Midbrain (tissue), 1 donor: Measurements from ENCODE around the gene PRR12.
"Not testable (repeated sequence)": the region's sequence is repeated elsewhere in the genome, so short reads cannot be mapped to it uniquely, and the experiment has no call there.

ENCODE experiments used
- DNase-seq: peaks from one replicate; lab custom pipeline; 2025; lab: John Stamatoyannopoulos, UW

Gene PRR12

DNA sequence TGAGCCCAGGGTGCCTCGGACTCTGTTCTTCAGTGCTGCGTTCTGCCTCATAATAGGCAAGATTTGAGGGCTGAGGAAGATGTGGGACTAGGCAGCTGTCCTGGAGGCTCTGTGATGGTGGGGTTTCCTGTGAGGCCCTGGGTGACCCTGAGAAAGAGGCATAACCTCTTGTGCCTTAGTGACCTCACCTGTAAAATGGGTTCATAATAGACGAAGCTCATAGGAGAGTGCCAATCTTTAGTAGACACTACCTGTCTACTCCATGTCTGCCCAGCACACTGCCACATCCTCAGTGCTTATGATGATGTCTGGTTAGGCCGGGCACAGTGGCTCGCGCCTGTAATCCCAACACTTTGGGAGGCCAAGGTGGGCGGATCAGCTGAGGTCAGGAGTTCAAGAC lies 25.6 kb downstream of the PRR12 start:
- DNase-seq, result no peak

DNA sequence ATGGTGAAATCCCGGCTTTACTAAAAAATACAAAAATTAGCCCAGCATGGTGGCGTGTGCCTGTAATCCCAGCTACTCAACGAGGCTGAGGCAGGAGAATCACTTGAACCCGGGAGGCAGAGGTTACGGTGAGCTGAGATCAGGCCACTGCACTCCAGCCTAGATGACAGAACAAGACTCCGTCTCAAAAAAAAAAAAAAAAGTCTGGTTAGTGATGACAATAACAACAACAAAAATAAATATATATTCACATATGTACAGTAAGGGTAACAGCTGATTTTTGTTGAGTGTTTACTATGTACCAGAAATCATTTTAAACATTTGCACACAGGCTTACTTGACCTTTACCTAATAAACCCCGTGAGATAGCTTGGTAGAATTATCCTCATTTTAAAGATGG lies 26.0 kb downstream of the PRR12 start:
- no peak for DNase-seq

DNA sequence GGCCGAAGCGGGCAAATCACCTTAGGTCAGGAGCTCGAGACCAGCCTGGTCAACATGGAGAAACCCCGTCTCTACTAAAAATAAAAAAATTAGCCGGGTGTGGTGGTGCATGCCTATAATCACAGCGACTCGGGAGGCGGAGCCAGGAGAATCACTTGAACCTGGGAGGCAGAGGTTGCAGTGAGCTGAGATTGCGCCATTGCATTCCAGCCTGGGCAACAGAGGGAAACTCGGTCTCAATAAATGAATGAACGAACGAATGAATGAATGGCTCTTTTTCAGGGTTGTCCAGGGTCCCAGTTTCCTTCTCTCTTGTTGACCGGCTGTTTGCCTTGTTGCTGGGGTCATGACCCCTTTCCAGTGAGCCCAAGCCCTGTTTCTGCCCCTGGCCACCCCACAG lies 26.9 kb downstream of the PRR12 start:
- not testable (repeated sequence) for DNase-seq

DNA sequence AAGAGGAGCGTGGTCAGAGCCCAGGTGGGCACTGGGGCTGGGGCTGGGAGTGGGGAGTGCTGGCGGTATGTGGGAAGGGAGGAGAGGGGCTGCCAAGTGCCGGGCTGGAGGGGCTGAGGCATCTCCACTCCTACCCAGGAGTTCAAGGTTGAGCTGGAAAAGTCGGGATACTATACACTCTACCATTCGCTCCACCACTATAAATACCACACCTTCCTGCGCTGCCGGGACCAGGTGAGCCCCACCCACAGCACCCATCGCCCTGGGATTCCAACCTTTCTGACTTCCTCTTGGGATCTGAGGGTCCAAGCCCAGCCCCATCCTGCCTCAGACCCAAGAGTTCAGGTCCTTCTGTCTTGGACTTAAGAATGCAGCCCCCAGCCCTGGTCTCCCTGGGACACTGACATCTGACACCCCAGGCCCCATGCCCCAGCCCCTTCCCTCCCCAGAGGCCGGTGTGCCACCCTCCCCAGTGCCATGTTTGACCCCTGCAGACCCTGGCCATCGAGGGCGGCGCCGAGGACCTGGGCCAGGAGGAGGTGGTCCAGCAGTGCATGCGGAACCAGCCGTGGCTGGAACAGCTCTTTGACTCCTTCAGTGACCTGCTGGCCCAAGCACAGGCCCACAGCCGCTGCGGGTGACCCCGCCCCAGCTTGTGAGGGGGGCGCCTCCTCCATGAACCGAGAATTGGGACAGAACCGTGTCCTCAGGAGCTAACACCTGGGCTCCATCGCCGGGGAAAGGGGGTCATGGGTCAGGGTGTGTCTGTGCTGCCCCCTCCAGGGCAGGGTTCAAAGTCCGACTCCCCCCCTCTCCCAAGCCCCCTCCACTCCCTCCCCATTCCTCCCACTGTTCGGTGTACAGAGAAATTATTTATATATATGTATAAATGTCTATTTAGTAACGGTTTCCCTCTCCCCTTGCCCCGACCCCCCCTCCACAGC lies 34.3 kb downstream of the PRR12 start:
- DNase-seq, result no peak

DNA sequence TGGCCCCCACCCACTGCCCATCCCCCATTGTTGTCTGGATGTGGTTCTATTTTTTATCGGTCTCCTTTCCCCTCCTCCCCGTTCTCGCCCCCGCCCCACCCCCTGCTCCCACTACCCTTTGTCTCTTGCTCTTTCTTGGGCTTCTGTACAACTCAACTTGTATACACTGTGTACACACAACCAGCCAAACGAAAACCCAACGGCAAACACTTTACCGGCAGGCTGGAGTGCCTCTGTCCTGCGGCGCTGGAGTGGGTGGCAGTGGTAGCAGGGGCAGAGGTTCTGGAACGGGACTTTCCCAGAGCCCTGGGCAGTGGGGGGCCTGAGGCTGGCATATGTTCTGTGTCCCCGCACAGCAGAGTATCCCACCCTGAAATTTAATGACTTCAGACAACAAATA lies 35.2 kb downstream of the PRR12 start:
- DNase-seq, result no peak

DNA sequence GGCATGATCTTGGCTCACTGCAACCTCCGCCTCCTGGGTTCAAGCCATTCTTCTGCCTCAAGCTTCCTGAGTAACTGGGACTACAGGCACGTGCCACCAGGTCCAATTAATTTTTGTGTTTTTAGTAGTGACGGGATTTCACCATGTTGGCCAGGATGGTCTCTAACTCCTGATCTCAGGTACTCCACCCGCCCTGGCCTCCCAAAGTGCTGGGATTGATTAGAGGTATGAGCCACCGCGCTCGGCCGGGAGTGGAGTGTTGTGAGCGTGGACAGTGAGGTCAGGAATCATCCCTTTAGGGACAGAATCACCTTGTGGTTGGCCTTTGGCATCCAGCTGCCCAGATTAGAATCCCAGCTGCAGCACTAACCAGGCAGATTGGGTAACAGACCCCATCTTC lies 38.7 kb downstream of the PRR12 start:
- no peak for DNase-seq

DNA sequence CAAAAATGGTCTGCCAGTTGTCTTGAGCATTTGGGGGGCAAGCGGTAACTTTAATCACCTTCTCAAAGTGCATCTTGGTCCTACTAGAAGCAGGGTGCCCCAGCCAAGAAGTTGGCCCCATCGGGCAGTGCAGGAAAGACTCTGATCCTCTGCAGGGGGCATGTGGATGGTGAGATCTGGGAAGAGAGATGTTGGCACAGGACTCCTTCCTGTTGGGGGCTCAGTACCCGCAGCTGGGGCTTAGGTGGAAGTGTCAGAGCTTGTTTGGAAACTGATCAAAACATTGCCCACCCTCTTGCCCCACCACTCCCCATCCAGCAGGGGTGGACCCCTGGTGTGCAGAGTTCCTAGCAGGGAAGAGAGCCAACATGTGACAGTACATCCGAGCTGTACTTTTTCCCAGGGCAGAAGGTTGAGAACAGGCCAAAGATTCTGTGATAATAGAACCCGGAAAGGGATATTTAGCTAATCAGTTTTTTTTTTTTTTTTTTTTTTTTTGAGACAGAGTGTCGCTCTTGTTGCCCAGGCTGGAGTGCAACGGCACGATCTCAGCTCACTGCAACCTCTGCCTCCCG lies 40.1 kb downstream of the PRR12 start:
- no peak for DNase-seq

DNA sequence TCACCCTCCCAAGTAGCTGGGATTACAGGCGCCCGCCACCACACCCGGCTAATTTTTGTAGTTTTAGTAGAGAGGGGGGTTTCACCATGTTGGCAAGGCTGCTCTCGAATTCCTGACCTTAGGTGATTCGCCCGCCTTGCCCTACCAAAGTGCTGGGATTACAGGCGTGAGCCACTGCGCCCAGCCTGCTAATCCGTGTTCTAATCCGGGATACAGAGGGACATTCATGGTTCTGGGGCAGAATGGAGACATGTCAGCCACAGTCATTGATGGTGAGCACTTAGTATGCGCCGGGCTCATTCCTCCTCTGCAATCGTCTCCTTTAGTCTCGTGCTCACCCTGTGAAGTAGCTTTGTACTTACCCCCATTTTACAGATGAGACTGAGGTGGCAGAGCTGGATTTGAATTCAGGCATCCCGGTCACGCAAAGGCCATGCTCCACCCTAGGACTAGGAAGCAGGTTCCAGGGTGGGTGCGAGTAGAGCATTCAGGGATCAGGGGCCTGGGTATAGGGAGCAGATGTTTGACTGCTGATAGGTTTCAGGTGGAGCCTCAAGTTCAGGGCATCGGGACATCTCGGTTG lies 40.7 kb downstream of the PRR12 start:
- DNase-seq, result no peak

DNA sequence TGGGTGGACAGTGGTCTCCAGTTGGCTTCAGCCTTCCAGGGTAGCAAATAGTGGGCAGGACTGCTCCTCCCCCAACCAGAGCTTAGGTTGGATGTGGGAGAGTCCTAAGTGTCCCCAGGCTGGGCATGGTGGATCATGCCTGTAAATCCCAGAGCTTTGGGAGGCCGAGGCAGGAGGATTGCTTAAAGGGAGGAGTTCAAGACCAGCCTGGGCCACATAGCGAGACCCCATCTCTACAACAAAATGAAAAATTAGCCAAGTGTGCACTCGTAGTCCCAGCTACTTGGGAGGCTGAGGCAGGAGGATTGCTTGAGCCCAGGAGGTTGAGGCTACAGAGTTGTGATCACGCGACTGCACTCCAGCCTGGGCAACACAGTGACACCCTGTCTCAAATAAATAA lies 41.6 kb downstream of the PRR12 start:
- no peak for DNase-seq

DNA sequence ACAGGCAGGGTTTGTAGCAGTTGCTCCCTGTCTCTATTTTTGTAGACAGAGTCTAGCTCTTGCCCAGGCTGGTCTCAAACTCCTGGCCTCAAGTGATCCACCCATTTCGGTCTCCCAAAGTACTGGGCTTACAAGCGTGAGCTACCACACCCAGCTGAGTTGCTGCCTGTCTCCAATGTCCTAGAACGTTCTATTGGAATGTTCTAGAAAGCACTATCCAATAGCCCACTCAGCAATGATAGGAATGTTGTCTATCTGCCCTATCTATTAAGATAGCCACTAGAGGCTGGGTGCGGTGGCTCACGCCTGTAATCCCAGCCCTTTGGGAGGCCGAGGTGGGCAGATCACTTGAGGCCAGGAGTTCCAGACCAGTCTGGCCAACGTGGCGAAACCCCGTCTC lies 42.3 kb downstream of the PRR12 start:
- not testable (repeated sequence) for DNase-seq

DNA sequence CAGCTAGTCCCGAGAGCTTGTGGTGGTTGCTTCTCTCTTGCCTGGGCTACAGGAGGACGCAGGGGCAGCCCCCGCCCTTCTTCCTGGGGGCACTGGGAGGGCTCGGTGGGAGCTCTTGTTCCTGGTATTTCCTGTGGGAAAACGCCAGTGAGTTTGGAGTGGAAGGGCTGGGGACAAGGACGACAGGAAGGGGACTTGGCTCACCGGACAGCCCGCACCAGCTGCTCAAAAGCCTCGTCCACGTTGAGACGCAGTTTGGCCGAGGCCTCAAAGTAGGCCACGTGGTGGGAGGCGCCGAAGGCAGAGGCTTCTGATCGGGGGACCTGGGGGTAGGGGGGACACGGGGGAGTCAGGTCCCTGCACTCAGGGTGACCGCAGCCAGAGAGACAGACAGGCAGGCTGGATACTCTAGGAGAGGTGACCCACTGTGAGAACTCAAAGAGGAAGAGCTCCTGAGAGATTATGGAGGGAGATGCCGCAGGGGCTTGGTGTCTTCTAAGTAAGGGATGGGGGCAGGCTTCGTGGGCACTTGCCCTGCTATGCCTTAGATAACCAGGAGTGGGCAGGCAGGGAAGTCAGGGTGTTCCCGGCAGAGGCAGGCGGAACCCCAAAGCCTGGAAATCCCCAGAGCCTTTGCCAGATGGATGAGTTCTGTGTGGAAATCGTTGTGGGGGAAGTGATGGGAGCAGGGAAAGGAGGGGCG lies 44.7 kb downstream of the PRR12 start:
- DNase-seq, result no peak

DNA sequence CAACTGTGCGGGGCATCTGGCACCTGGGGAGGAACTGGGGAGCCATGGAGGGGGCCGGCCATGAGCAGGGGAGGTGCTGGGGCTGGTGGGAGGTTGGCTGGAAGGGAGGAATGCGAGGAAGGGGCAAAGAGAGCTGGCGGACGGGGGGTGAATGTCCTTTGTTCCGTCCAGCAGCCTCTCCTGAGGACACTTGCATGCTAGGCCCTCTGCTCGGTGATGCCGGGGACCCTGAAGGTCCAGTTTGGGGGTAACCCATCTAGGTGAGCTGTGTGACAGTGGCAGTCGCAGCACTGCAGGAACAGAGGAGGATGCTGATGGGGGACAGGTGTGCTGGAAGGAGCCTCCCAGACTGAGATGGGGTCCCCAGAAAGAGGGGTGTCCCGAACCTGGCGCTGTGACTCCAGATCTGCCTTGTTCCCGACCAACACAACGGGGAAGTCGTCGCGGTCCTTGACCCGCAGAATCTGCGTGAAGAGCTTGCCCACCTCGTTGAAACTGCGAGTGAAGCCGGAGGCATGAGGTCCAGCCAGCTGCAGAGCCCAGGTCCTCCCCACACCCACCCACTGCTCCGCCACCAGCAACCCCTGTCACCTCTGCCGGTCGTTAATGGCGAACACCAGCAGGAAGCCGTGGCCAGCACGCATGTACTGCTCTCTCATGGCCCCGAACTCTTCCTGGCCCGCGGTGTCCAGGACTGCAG lies 45.4 kb downstream of the PRR12 start:
- no peak for DNase-seq

DNA sequence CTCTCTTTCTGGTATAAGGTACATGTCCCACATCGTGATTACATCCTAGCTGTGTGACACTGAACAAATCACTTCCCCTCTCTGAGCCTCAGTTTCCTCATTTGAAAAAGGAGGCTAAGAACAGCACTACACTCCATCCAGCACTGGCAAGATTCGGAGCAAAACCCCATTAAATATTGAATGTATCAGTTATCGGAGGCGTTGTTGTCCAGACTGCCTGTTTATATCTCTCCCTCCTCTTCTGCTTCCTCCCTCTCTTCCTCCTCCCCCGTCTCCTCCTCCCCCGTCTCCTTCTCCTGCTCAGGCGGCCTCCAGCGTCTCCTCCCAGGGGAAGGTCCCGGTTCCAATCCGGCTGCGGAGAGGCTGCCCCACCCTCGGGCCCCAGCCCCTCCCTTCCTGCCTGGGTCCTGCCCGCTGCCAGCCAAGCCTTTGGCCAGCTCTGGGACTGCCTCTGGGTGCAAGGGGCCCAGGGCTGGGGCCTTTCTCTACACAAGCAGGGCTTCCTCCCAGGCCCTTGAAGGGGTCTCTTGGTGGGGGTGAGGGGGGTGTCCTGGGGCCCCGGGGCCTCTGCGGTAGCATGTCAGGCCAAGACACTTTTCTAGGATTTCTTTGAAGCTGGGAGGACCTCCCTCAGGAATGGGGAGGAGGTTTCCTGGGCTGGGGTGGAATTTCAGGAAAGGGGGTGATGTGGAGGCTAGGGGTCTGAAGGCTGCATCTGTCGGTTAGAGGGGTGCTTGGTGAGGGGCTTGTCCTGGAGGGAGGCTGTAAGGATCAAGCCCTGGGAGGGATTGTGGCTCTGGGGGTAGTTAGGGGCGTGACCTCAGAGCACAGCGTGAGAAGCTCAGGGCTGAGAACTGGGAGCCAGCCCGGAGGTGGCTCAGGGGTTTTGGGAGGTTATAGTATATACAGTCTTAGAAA lies 47.1 kb downstream of the PRR12 start:
- no peak for DNase-seq

DNA sequence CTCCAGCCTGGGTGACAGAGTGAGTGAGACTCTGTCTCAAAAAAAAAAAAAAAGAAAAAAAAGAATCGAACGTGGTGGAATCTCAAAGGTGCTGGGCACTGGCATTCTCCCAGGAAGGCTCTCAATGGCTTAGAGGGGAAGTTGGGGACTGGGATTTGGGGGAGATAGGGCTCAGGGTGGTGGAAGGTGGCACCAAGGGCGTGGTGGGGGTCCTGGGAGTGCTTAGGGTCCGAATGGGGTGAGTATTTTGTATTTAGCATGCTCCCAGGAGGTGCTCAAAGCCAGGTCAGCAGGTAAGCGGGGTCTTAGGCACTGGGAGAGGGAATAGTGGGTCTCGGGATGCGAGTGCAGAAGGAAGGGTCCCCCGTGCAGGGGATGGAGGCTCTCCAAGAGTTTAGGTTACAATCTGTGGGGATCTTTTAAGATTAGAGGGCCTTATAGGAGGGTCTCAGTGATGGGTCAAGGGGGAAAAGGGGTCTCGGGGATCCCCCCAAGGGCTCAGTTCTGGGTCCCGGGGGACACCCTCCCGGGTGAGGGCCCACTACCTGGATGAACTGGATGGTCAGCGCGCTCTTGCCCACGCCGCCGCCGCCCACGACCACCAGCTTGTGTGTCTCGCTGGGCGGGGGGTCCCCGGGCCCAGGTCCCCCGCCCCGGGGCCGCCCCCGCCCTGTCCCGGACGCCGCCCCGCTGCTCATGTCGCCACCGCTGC lies 48.6 kb downstream of the PRR12 start:
- DNase-seq, result no peak

DNA sequence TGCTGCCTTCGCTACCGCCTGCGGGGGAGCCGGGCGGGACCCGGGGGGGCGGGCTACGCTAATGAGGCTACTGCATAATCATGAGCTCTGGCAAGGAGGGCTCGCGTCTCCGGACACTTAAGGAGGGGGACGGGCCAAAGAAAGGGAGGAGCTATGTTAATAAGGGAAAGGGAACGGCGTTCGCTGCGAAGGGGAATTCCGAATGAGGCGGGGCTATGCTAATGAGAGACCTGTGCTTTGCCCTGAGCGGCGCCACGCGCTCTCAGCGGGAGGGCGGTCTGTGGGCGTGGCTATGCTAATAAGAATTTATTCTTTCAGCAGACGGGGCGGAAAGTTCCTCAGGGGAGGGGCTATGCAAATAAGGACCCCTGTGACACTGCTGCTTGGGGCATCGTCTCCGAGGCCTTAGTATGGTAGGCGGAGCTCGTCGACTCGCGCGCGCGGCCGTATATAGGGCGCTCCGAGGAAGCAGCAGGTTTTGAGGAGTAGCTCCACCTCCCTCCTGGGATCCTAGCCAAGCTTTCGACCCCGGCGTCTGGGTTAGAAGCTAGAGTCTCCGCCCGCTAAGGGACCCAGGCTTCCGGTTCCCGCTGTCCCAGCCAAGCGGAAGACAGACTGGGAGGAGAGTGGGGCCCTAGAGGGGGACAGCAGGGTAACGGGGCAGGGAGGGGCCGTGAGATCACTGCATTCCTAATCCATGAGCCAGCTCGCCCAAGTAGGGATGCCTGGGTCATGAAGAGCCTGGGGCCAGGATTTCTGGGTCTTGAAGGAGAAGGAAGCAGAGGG lies 49.3 kb downstream of the PRR12 start, which contains the start of gene RRAS:
TSS of gene RRAS (minus strand) at position 31 of the 786 bp plus-strand sequence. CDS start 45 bp downstream, outside the sequence.
- DNase-seq, result peak; percentile 98

DNA sequence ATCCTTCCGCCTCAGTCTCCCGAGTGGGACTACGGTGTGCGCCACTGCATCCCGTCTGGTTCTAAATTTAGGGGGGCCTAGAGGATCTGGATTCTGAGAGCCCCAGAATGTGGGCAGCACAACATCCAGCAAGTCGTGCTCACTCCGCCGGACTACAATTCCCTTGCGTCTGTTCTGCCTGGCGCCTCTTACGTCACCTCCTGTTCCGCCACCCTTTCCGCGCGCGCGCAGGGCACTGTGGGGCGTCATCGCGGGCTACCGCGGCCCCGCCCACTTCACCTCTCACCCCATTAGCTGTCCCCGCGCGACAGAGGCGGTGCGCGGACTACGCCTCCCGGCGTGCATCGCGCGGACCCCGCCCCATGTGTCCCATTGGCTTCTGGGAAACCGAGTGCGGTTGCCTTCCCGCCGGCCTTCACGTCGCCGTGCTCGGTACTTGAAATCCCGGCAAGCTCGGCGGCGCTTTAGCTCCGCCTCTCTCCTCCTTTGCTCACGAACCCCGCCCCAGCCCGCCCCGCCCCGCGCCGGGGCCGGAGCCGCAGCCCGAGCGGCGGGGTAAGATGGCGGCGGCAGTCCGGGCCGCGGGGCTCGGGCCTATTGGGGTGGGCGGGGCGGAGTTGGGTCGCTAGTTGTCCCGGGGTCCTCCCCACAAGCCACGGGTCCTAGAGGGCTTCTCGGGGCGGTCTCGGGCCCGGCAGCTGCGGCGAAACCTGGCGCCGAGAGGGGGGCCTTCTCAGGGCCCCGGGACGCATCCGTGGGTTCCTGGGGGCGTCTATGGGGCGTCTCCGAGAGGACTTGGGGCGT lies 50.9 kb downstream of the PRR12 start, which contains the start of gene SCAF1:
TSS of gene SCAF1 (plus strand) at position 522 of the 804 bp plus-strand sequence. CDS start 2,818 bp downstream, outside the sequence.
- DNase-seq, result peak; percentile 99

DNA sequence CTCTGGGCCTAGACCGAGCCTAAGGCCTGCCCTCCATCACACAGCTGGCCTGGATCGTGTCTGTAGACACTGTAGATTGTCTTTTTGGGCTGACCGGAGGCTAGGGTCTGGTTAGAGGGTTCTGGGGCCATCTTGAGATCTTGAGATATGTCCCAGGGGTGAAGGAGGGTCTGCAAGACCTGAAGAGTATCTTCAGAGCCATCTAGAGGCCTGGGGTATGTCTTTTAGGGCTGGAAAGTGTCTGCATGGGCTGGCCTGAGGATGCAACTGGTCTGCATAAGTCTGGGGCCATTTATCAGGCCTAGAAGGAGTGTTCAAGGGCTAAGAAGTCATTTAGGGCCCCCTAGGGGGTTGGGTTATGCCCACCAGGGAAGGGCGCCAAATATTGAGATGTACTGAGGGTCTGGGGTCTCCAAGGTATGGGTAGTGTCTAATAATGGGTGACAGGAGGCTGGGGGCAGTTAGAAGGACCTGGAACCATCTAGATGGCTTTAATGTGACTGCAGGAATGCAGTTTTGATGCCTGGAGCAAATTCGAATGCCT lies 51.6 kb downstream of the PRR12 start:
- DNase-seq, result no peak

DNA sequence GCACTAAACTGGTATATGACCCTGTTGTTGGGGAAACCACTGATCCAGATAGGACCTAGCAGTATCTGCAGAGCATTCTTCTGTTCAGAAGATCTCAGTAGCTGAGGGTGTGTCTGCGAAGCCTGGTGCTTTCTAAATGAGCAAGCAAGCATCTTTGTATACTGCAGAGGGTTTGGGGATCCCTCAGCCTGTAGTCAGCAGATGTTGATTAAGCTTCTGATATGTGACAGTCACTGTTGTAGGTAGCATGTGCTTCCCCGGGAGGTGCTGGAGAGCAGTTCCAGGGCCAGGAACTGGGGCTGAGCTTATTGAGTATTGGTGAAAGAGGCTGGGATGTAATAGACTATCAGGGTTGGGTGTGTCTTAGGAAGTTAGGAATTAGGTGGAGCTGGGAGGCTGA lies 52.5 kb downstream of the PRR12 start:
- DNase-seq, result no peak
